Motor neuron (in vitro differentiated cells): Measurements from ENCODE around the gene ARL8A. TPM values are rescaled to one million over a fixed set of nuclear protein-coding genes. Genes with fewer than 3 reads are reported as not detected.
"Not testable (repeated sequence)": the region's sequence is repeated elsewhere in the genome, so short reads cannot be mapped to it uniquely, and the experiment has no call there.

ENCODE experiments used
- ATAC-seq, 8 experiments: fragments of 200-7000 bp; cut with Tn5 transposase; replicated peaks in 6 of 8; 2 replicates each; pipeline ENCODE4 v1.8.0; 2021; ENCODE audit warnings: mild to moderate bottlenecking in 8 of 8, moderate library complexity in 8 of 8
- H3K27ac ChIP-seq, 2 donors: fragments of 250-450 bp; sonication (Bioruptor Pico); 2 replicates each; pipeline ENCODE4 v1.9.0; 2021; ENCODE audit warnings: antibody characterized with exemption in 2 of 2, mild to moderate bottlenecking in 2 of 2, moderate library complexity in 1 of 2
- H3K4me1 ChIP-seq, 2 donors: fragments of 250-450 bp; sonication (Bioruptor Pico); replicated peaks in 1 of 2; 2 replicates each; pipeline ENCODE4 v1.6.1; 2021; ENCODE audit warnings: antibody characterized with exemption in 2 of 2, mild to moderate bottlenecking in 2 of 2, moderate library complexity in 1 of 2
- H3K4me3 ChIP-seq, 5 donors: fragments of 250-450 bp; sonication (Bioruptor Pico); 2 replicates each; pipeline ENCODE4 v1.9.0; 2021; ENCODE audit warnings: antibody characterized with exemption in 5 of 5, mild to moderate bottlenecking in 5 of 5, moderate library complexity in 4 of 5
- WGBS, 10 experiments: fragments of 450-650 bp; shearing (Covaris generic); methylation state at CpG; one replicate each; pipeline ENCODE4 v1.0.0; 2022; 5-methylcytosine and 5-hydroxymethylcytosine counted together
- in situ Hi-C, 9 experiments: fragments of 400-800 bp; cut with MboI; loops; one replicate each; pipeline ENCODE4 v1.15.0; 2021; ENCODE audit warnings: low sequenced_read_pairs in 9 of 9, low pct_unique_long_range_greater_than_20kb in 2 of 9; ENCODE audit not compliant: unreplicated experiment in 9 of 9
- total RNA-seq, 8 experiments: library from RNA; unstranded; fragments of 300-600 nt; gene quantifications; 2 replicates each; pipeline versions ENCODE4 v1.2.3 to v1.2.4, GENCODE V29; 2022

ARL8A gene
- total RNA-seq, 8 experiments from 2014 or later = 14.9 to 92.5 (median 72.2) TPM

DNA sequence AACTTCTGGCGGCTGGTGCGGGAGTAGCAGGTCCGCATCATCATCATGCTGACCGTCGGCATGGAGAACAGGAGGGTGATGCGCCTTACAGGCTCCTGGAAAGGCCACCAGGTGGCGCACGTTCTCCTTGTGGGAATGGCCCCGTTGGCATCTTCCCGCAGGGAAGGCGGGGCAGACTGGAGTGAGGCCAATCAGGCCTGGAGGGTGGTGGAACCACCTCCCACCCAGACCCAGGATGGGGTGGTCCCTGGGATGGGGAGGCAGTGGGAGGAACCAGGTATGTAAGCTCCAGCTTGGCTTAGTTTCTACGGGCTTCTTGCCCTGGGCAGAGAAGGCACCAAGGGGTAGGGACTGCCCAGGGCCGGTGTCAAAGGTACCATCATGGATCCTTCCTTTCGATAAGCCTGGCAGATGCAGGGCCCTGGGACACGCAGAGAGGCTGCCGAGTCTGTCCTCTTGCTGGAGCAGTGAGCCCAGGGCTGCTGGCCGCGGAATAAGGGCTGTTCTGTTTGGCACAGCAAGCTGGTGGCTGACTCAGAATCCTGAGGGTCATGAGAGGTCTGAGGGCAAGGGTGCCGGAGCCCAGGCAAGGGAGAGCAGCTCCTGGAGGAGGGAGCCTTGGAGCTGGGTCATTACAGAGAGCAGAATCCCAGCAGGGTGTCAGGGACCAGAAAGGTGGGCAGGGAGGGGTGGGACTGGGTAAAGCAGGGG, 40.4 kb upstream of the ARL8A start:
- Histone ChIP-seq H3K4me1 (peaks cover 0 to 11% of the 10 kb centered on the region in 2 donors), H3K4me3 (no peak overlapping the region), H3K27ac (no peak overlapping the region)
- in situ Hi-C loops = loop anchor here in 7 of 9 experiments (5.0 to 25.0 kb wide), 4 partner anchors 127 to 527 kb away; partner anchors contain the start of gene SYT2 (in 1 of the 7)
- peak; percentile 86 to 95 (median 89) for ATAC-seq
- 0 to 76% (median 37%) methylated on average over 1 to 11 of the region's 19 CpGs; no CpG with 5 or more reads in 6 of the 10 experiments for WGBS, 10 experiments

DNA sequence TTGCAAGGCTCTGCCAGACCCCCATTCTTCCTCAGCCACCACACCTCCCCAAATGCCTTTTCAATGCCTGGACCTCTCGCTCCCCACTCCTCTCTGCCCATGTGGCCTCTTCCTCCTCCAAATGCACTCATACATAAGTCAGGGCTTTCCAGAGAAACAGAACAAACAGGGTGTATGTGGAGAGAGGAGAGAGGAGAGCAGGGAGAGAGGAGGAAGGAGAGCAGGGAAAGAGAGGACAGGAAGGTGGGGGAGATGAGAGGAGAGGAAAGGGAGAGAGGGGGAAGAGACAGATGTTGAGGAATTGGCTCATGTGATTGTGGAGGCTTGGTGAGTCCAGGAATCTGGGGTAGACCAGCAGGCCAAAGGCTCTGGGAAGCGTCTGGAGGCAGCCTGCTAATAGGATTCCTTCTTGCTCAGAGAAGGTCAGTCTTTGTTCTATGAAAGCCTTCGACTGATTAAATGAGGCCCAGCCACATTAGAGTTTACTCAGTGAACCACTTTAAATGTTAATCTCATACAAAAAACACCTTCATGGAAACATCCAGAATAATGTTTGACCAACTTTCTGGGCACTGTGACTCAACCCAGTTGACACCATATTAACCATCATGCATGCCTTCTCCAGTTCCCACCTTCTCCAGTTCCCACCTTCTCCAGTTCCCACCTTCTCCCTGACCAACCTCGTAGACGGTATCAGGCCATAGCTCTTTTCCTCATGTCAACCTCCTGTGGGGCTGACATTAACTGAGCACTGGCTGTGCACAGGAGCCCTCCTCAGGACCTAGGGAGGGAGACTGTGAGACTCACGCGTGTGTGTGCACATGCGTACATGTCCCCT, 37.7 kb upstream of the ARL8A start:
- in situ Hi-C loops = loop anchor here in 7 of 9 experiments (10.0 to 25.0 kb wide), 3 partner anchors 130 to 530 kb away; partner anchors contain the start of gene SYT2 (in 1 of the 7)
- Histone ChIP-seq H3K4me3 (no peak overlapping the region), H3K4me1 (peaks cover 0 to 4% of the 10 kb centered on the region in 2 donors), H3K27ac (no peak overlapping the region)
- WGBS, 10 experiments = 34 to 93% (median 72%) methylated on average over 2 to 7 of the region's 8 CpGs; no CpG with 5 or more reads in 2 of the 10 experiments
- ATAC-seq = no peak

DNA sequence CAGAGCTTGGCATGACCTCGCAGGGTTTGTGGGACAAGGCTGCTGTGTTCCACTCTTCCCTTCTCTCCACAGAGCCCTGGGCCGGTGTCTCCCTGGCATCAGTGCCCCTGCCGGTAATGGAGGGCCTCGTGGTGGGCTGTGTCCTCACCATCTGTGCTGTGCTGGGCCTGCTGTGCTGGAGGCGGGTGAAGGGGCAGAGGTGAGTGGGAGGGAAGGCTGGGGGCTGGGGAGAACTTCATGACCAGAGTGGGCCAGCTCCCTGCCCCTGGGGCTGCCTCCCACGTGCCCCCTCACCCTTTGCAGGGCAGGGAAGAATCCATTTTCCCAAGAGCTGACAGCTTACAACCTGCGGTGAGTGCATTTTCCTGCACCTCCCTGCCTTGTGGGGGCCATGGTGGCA, 37.0 kb upstream of the ARL8A start:
- Histone ChIP-seq H3K27ac (no peak overlapping the region), H3K4me3 (no peak overlapping the region), H3K4me1 (peaks cover 0 to 4% of the 10 kb centered on the region in 2 donors)
- 40 to 80% methylated on average over 1 to 4 of the region's 7 CpGs; no CpG with 5 or more reads in 8 of the 10 experiments for WGBS, 10 experiments
- in situ Hi-C loops = loop anchor here in 7 of 9 experiments (10.0 to 25.0 kb wide), 3 partner anchors 131 to 531 kb away; partner anchors contain the start of gene SYT2 (in 1 of the 7)
- no peak for ATAC-seq

DNA sequence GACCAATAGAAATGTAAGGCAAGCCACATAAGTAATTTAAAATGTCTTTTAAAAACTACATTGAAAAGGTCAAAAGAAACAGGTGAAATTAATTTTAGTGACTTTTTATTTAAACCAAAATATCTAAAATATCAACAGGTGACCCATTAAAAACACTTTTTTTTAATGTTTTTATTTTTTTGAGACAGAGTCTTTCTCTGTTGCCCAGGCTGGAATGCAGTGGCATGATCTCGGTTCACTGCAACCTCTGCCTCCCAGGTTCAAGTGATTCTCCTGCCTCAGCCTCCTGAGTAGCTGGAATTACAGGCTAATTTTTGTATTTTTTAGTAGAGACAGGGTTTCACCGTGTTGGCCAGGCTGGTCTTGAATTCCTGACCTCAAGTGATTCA, 36.2 kb upstream of the ARL8A start:
- not testable (repeated sequence) for H3K4me1 ChIP-seq, ATAC-seq, H3K27ac ChIP-seq, H3K4me3 ChIP-seq
- 20 to 100% (median 60%) methylated on average over 1 to 2 of the region's 2 CpGs; no CpG with 5 or more reads in 1 of the 10 experiments for WGBS, 10 experiments
- in situ Hi-C loops = loop anchor here in 7 of 9 experiments (10.0 to 25.0 kb wide), 3 partner anchors 132 to 532 kb away; partner anchors contain the start of gene SYT2 (in 1 of the 7)

DNA sequence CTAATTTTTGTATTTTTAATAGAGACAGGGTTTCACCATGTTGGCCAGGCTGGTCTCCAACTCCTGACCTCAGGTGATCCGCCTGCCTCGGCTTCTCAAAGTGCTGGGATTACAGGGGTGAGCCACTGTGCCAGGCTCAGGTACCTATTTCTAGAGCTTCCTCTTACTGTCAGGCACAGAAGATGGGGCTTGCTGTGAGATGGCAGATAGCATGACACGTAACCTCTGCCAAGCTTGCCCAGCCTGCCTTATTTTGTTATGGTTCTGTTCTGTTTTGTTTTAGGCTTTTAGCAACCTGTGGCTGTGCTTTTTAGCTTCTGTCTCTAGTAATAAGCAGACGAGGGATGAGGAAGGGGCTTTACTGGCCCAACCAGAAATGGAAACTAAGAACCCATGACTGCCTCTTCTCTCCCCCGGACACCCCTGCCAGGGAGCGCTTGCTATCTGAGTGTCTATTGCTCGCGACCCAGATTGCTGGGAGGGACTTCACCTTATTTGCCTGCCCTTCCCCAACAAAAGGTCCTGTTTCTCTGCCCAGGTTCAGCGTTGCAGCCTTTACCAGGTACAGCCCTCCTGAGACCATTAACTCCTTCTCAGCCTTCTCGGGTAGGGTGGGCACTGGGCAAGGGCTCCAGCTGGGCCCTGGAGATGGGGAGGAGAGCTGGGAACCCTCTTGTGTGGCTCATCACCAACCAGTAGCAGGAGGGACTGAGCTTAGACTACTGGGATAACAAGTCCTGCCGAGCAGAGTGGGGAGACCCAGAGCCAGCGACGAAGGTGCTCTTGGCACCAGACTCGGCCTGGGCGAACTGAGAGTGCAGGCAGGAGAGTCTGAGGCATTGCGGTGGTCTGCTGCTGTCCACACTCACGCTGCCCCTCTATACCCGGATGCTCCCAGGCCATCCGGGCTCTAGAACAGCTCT, 35.6 kb upstream of the ARL8A start:
- no peak for ATAC-seq

DNA sequence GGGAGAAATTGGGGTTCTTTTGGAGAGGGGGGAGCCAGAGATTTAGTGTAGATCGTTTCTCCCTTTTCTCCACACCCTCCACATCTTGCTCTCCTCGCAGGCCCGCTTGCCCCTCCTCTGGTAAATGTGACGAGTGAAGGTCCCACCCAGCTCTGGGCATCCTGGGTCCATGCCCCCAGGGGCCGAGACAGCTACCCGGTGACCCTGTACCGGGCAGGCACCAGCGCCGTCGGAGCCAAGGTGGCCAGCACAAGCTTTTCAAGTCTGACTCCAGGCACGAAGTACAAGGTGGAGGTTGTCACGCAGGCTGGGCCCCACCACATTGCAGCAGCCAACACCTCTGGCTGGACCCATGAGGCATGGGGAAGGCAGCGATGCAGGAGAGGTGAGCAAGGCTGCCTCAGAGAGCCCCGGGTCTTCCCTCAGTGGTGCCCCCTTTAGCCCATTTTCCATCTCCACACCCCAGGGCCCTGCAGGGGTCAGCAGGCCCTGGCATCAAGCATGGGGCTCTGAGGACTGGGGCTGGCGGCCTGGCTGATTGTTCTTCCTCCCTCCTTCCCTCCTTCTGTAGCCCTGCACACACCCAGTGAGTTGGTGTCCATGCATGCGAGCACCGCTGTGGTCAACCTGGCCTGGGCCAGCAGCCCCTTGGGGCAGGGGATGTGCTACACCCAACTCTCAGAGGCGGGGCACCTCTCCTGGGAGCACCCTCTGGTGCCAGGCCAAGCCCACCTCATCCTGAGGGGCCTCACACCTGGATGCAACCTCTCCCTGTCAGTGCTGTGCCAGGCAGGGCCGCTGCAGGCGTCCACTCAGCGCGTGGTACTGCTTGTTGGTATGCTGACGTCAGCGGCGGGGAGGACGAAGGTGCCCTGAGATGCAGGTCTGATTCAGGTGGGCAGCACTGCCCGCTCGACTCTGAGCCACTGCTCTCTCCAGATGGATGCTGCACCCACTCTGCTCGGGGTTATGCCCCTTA, 32.7 kb upstream of the ARL8A start:
- Histone ChIP-seq H3K4me3 (no peak overlapping the region), H3K4me1 (no peaks in the 10 kb centered on the region), H3K27ac (no peak overlapping the region)
- peak in 3 of 8 experiments; percentile 11 to 21 (median 12) for ATAC-seq
- in situ Hi-C loops = loop anchor here in 4 of 9 experiments (10.0 to 25.0 kb wide), 3 partner anchors 135 to 535 kb away; partner anchors contain the start of gene SYT2 (in 1 of the 4)
- WGBS, 10 experiments = 77 to 100% (median 84%) methylated on average over 1 to 14 of the region's 29 CpGs; no CpG with 5 or more reads in 2 of the 10 experiments

More for the DNA sequence above, 35.6 kb upstream of the ARL8A start:
- H3K4me1 ChIP-seq = peaks cover 0 to 4% of the 10 kb centered on the region in 2 donors
- H3K4me3 ChIP-seq = no peak overlapping the region
- H3K27ac ChIP-seq = no peak overlapping the region
- 0 to 83% (median 76%) methylated on average over 1 to 17 of the region's 19 CpGs; no CpG with 5 or more reads in 1 of the 10 experiments for WGBS, 10 experiments
- in situ Hi-C loops = loop anchor here in 8 of 9 experiments (10.0 to 25.0 kb wide), 3 partner anchors 132 to 532 kb away; partner anchors contain the start of gene SYT2 (in 1 of the 8)

DNA sequence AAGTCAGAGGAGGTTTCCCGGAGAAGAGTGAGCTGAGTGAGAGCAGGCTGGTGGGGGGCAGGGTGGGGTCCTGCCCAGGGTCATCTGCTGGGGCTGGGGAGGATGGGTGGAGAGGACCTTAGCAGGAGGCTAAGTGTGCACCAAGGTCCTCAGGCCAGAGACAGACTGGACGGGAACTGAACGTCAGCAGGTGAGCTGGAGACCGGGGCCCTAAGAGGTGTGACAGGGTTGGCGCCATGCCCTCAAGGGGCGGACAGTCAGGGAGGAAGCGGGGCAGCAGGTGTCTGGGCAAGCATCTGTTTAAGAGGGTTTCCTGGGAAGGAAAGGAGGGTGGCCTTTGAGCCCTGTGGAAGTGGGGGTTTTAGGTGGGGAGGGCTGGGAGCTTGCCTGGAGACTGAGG, 29.5 kb upstream of the ARL8A start:
- no peak overlapping the region for H3K27ac ChIP-seq
- H3K4me3 ChIP-seq = no peak overlapping the region
- in situ Hi-C loops = loop anchor here in 1 of 9 experiments (10.0 kb wide), 1 partner anchor 141 kb away; no protein-coding TSS in a partner anchor
- ATAC-seq = no peak
- no peaks in the 10 kb centered on the region for H3K4me1 ChIP-seq
- WGBS, 10 experiments = 60 to 81% methylated on average over 1 to 3 of the region's 7 CpGs; no CpG with 5 or more reads in 8 of the 10 experiments

DNA sequence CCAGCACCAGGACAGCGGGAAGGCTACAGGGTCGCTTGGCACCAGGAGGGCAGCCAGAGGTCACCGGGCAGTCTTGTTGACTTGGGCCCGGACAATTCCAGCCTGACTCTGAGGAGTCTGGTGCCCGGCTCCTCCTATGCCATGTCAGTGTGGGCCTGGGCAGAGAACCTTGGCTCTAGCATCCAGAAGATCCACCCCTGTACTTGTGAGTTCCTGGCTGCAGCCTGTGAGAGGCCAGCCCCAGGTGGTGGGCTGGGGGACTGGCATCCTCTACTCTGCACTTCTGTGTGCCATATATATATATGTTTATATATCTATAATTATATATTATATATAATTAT, 27.4 kb upstream of the ARL8A start:
- Histone ChIP-seq H3K4me3 (no peak overlapping the region), H3K27ac (no peak overlapping the region), H3K4me1 (no peaks in the 10 kb centered on the region)
- 93 to 100% (median 100%) methylated on average over 1 to 4 of the region's 5 CpGs; no CpG with 5 or more reads in 4 of the 10 experiments for WGBS, 10 experiments
- peak in 2 of 8 experiments; percentile 6 to 7 for ATAC-seq
- in situ Hi-C loops = loop anchor here in 1 of 9 experiments (10.0 kb wide), 1 partner anchor 143 kb away; no protein-coding TSS in a partner anchor

DNA sequence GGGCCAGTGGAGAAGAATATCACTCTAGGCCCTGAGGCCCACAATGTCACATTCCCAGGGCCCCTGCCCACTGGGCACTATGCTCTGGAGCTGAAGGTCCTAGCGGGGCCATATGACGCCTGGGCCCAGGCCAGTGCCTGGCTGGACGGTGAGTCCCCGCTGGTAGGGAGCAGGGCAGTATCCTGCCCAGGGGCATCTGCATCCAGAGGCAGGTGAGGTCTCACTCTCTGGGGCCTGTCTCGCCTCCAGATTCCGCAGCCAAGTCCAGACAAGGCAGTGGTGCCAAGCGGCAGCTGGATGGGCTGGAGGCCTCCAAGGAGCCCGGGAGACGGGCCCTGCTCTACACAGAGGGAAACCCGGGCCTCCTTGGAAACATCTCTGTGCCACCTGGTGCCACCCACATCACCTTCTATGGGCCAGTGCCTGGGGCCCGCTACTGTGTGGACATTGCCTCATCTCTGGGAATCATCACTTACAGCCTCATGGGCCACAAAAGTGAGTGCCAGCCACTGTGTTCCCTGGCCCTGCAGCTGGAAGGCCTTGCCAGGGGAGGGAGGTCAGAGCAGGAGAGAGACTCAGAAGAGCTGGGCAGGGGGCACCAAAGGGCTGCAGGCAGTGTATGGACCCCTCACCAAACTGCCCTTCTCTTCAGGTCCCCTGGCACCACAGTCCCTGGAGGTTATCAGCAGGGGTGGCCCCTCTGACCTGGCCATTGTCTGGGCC, 26.9 kb upstream of the ARL8A start:
- in situ Hi-C loops = loop anchor here in 1 of 9 experiments (10.0 kb wide), 1 partner anchor 143 kb away; no protein-coding TSS in a partner anchor
- Histone ChIP-seq H3K4me3 (no peak overlapping the region), H3K27ac (no peak overlapping the region), H3K4me1 (no peaks in the 10 kb centered on the region)
- peak in 5 of 8 experiments; percentile 11 to 57 (median 17) for ATAC-seq
- 67 to 100% (median 88%) methylated on average over 1 to 4 of the region's 11 CpGs; no CpG with 5 or more reads in 5 of the 10 experiments for whole genome bisulfite sequencing, 10 experiments

DNA sequence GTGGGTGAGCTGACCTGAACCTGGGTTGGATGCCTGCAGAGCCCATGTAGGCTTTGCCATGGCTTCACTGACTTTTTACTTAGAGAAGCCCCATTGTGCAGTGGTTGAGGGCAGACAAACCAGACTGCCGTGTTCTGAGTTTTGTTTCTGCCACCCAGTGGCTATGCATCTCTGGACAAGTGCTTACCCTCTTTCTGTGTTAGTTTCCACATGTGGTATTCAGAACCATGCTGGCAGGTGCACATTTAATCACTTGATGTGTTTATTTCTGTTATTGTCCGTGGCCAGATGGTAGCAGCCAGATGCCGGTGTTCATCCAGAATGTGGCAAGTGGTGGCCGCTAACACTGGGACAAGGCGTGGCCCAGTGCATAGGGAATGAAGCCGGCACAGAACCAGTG, 26.2 kb upstream of the ARL8A start:
- 60 to 100% (median 88%) methylated on average over 1 to 6 of the region's 6 CpGs; no CpG with 5 or more reads in 4 of the 10 experiments for WGBS, 10 experiments
- in situ Hi-C loops = loop anchor here in 1 of 9 experiments (10.0 kb wide), 1 partner anchor 144 kb away; no protein-coding TSS in a partner anchor

More for the DNA sequence above, 26.2 kb upstream of the ARL8A start:
- no peak overlapping the region for H3K4me3 ChIP-seq
- H3K27ac ChIP-seq = no peak overlapping the region
- ATAC-seq = no peak
- H3K4me1 ChIP-seq = peaks cover 2 to 3% of the 10 kb centered on the region in 2 donors
